Parathyroid adenoma (tissue), 2 donors: ENCODE results near the gene CNTNAP2.

Experiments used
- H2AFZ ChIP-seq: fragments of 300-600 bp; sonication (generic); one replicate; pipeline ENCODE4 v1.7.0; 2017; ENCODE audit warnings: antibody characterized with exemption, mild to moderate bottlenecking
- H3K27ac ChIP-seq: fragments of 300-600 bp; sonication (generic); one replicate; pipeline ENCODE4 v1.7.0; 2017
- H3K27me3 ChIP-seq: fragments of 300-600 bp; sonication (generic); one replicate; pipeline ENCODE4 v1.7.0; 2017; ENCODE audit warnings: low read length; ENCODE audit not compliant: control insufficient read depth, insufficient read depth
- H3K36me3 ChIP-seq: fragments of 300-600 bp; sonication (generic); one replicate; pipeline ENCODE4 v1.7.0; 2017; ENCODE audit warnings: low read length; ENCODE audit not compliant: control insufficient read depth, insufficient read depth
- H3K4me1 ChIP-seq: fragments of 300-600 bp; sonication (generic); one replicate; pipeline ENCODE4 v1.7.0; 2017; ENCODE audit warnings: control low read depth
- H3K4me2 ChIP-seq: fragments of 300-600 bp; sonication (generic); one replicate; pipeline ENCODE4 v1.7.0; 2017; ENCODE audit warnings: low read length
- H3K4me3 ChIP-seq: fragments of 300-600 bp; sonication (generic); one replicate; pipeline ENCODE4 v1.7.0; 2017; ENCODE audit warnings: low read depth, low read length
- H3K79me2 ChIP-seq: fragments of 300-600 bp; sonication (generic); one replicate; pipeline ENCODE4 v1.7.0; 2017; ENCODE audit warnings: control low read depth
- H3K9ac ChIP-seq: fragments of 300-600 bp; sonication (generic); one replicate; pipeline ENCODE4 v1.7.0; 2017; ENCODE audit warnings: mild to moderate bottlenecking
- H3K9me3 ChIP-seq: fragments of 300-600 bp; sonication (generic); one replicate; pipeline ENCODE4 v1.7.0; 2017; ENCODE audit warnings: low read length; ENCODE audit not compliant: control insufficient read depth
- TF ChIP-seq, protein P1 (sequence below): fragments of 300-600 bp; sonication (generic); IDR thresholded peaks from one replicate; pipeline ENCODE4 v1.7.0; 2017; ENCODE audit warnings: antibody characterized with exemption, mild to moderate bottlenecking
- donor health status: primary hyperparathyroidism.

Gene CNTNAP2

DNA sequence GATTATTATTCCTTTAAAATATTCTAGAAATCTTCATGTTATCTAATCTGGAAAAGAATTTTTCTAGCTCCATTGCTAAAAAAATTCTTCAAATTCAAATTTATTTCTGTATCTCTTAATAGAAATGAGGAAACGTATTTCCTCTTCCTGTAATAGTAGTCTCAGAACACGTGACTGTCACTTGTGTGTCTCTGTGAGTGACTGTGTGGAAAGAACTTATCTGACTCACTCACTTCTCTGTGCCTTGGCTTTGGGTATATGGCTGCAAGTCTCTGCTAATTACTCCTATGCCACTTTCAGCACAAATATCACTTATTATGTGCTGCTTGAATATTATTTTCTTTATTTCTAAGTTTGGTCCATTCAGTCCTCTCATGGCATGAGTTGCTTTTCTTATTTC, 132.7 kb downstream of the CNTNAP2 start:
- Histone ChIP-seq H3K4me1 (no peaks in the 10 kb centered on the region), H3K36me3 (no peaks in the 10 kb centered on the region), H3K27ac (no peak overlapping the region), H3K4me2 (no peak overlapping the region), H3K9me3 (no peaks in the 10 kb centered on the region), H3K79me2 (no peaks in the 10 kb centered on the region), H3K9ac (no peak overlapping the region), H3K27me3 (no peaks in the 10 kb centered on the region), H3K4me3 (no peak overlapping the region), H2AFZ (no peak overlapping the region)
- TF ChIP-seq, protein P1, sequence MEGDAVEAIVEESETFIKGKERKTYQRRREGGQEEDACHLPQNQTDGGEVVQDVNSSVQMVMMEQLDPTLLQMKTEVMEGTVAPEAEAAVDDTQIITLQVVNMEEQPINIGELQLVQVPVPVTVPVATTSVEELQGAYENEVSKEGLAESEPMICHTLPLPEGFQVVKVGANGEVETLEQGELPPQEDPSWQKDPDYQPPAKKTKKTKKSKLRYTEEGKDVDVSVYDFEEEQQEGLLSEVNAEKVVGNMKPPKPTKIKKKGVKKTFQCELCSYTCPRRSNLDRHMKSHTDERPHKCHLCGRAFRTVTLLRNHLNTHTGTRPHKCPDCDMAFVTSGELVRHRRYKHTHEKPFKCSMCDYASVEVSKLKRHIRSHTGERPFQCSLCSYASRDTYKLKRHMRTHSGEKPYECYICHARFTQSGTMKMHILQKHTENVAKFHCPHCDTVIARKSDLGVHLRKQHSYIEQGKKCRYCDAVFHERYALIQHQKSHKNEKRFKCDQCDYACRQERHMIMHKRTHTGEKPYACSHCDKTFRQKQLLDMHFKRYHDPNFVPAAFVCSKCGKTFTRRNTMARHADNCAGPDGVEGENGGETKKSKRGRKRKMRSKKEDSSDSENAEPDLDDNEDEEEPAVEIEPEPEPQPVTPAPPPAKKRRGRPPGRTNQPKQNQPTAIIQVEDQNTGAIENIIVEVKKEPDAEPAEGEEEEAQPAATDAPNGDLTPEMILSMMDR: no peak

DNA sequence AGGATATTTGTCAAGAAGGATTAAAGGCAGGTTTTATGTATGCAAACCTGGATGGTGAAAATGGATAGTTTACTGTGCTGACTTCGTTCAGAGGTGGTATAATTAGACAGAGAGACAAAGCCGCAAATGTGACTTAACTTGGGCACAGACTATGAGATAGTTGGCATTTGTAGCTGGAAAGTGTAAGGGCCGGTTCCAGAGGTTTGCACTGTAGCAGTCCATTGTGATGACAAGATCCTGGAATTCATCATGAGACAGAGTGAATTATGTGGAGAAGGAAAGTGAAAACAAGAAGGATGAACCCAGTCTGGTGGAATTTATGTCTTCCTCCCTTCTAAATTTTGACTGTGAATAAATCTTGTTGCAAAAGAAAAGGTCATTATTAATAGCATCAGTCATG, 139.0 kb downstream of the CNTNAP2 start:
- H3K4me2 ChIP-seq: no peak overlapping the region
- H3K9ac ChIP-seq: no peak overlapping the region
- TF ChIP-seq, protein P1: no peak
- H2AFZ ChIP-seq: no peak overlapping the region
- no peak overlapping the region for H3K27ac ChIP-seq
- H3K79me2 ChIP-seq: no peaks in the 10 kb centered on the region
- H3K4me1 ChIP-seq: no peaks in the 10 kb centered on the region
- no peak overlapping the region for H3K4me3 ChIP-seq
- no peaks in the 10 kb centered on the region for H3K27me3 ChIP-seq
- H3K9me3 ChIP-seq: no peaks in the 10 kb centered on the region
- H3K36me3 ChIP-seq: no peaks in the 10 kb centered on the region

DNA sequence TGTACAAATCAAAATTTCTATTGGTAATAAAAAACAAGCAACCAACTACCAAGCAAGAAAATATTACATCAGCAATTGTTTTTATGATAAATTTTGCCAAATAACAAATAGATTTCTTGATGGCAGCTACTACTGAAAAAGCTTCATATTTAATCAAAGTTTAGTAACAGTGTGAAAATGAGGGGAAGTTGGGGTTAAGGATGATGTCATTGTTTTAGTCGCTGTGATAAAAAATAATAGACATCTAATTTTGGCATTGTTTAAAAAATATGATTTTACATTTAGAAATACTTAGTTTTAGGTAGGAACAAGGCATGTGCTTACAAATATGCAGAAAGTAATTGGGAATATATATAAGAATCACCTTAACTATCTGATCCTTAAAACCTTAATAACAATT, 145.9 kb downstream of the CNTNAP2 start:
- Histone ChIP-seq H3K4me3 (no peak overlapping the region), H3K9ac (no peak overlapping the region), H3K79me2 (no peaks in the 10 kb centered on the region), H2AFZ (no peak overlapping the region), H3K27ac (no peak overlapping the region), H3K9me3 (no peaks in the 10 kb centered on the region), H3K27me3 (no peaks in the 10 kb centered on the region), H3K36me3 (no peaks in the 10 kb centered on the region), H3K4me2 (no peak overlapping the region), H3K4me1 (no peaks in the 10 kb centered on the region)
- TF ChIP-seq, protein P1: no peak

GRCh38 chr7:146276888-146277287, 160.3 kb downstream of the CNTNAP2 start:
- Histone ChIP-seq H3K9ac (no peak overlapping the region), H3K36me3 (no peaks in the 10 kb centered on the region), H3K4me1 (no peaks in the 10 kb centered on the region), H3K27me3 (no peaks in the 10 kb centered on the region), H3K4me3 (no peak overlapping the region), H3K9me3 (no peaks in the 10 kb centered on the region), H2AFZ (no peak overlapping the region), H3K27ac (no peak overlapping the region), H3K4me2 (no peak overlapping the region), H3K79me2 (no peaks in the 10 kb centered on the region)
- TF ChIP-seq, protein P1: no peak

GRCh38 chr7:146285418-146285817, 168.8 kb downstream of the CNTNAP2 start:
- H2AFZ ChIP-seq: no peak overlapping the region
- no peak overlapping the region for H3K27ac ChIP-seq
- no peak overlapping the region for H3K9ac ChIP-seq
- no peak overlapping the region for H3K4me3 ChIP-seq
- no peaks in the 10 kb centered on the region for H3K9me3 ChIP-seq
- H3K79me2 ChIP-seq: no peaks in the 10 kb centered on the region
- H3K4me2 ChIP-seq: no peak overlapping the region
- H3K27me3 ChIP-seq: no peaks in the 10 kb centered on the region
- no peaks in the 10 kb centered on the region for H3K36me3 ChIP-seq
- TF ChIP-seq, protein P1: no peak
- no peaks in the 10 kb centered on the region for H3K4me1 ChIP-seq
